Gastroesophageal sphincter (tissue), 3 donors: ENCODE measurements around the gene PCDH18.

Source experiments
- CTCF ChIP-seq, 4 experiments: fragments of 200-600 bp in 2 of 4; fragments of 450-650 bp in 2 of 4; sonication (generic) in 1 of 4; IDR thresholded peaks; one replicate each; pipeline ENCODE4 v1.5.1; 2017 to 2019; ENCODE audit warnings: antibody characterized with exemption in 4 of 4, mild to moderate bottlenecking in 2 of 4, moderate library complexity in 2 of 4
- POLR2A ChIP-seq, 2 donors: fragments of 450-650 bp; IDR thresholded peaks; one replicate each; pipeline ENCODE4 v1.6.1; 2017; ENCODE audit warnings: antibody characterized with exemption in 2 of 2, mild to moderate bottlenecking in 2 of 2, moderate library complexity in 1 of 2
- POLR2AphosphoS5 ChIP-seq: sonication (generic); formaldehyde crosslinking; IDR thresholded peaks from one replicate; pipeline ENCODE4 v1.6.1; 2017; ENCODE audit warnings: antibody characterized with exemption

DNA sequence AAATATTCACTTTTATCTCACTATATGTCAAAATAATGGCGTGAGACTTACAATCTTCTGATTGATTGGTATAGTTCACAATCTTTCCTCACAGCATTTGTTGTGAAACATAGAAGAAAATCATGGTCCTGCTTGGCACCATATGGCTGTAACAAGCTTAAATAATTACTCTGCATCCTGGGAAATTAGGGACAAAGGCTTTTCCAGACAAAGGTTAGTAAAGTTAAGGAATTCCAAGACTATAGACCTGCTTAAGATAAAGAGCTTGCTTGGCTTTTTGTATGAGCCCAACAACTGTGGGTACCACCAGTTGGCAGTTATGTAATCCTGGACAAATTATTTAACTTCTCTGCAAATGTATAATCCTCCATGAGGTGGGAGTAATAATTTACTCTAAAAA, 3.4 kb upstream of the PCDH18 start:
- TF ChIP-seq CTCF (IDR thresholded peaks at IDR 0.05) (no peak), POLR2AphosphoS5 (no peak), POLR2A (IDR thresholded peaks at IDR 0.05) (no peak)
